Activated CD8-positive, alpha-beta memory T cell treated with anti-CD3 and anti-CD28 coated beads for 24 hours (primary cell): Measurements from ENCODE around the gene RPL9.
"Not testable (repeated sequence)": the region's sequence is repeated elsewhere in the genome, so short reads cannot be mapped to it uniquely, and the experiment has no call there.

ENCODE experiments used
- DNase-seq: peaks from one replicate; pipeline ENCODE4 v3.0.0-alpha.2; 2020

Gene RPL9

DNA sequence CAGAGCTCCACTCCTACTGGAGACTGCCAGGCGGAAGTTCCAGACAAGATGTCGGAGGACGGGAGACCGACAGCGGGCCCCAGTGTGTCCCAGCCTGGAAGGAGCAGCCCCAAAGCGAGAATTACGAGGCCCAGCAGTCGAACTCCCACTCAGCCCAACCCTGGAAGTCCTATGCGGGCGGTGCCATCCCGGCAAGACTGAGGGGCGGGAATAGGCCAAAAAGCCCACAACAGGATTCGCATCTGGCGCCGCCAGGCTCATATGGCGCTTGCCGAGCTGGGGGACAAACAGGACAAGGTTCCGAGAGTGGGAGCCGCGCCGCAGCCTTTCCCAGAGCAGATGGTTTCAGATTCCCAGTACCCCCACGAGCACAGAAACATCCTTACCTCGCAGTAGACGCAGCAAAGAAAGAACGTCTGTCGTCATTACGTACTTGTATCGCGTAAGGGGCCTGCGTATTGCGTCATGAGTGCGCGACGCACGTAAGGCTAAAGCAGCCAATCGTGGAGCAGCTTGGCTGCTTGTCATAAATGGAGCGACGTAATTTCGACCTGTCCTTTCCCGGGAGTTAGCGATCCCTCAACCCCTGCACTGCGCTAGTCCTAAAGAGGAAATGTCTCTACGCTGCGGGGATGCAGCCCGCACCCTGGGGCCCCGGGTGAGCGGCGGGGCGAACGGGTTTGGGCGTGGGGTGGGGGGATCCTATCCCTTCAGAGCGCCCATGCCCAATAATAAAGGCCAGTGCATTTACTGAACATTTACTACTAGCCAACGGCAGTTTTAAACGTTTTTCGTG, at the start of gene RPL9, which contains the start of gene LIAS:
RPL9 (minus strand) TSS at position 418 of the 796 bp plus-strand sequence. CDS start 483 bp downstream, outside the sequence.
LIAS (plus strand) TSS at position 552 of the 796 bp plus-strand sequence; CDS start at position 614, 62 bp downstream.
- DNase-seq: peak; percentile 96

GRCh38 chr4:39505581-39505980, 46.9 kb upstream of the RPL9 start:
- DNase-seq: no peak

DNA sequence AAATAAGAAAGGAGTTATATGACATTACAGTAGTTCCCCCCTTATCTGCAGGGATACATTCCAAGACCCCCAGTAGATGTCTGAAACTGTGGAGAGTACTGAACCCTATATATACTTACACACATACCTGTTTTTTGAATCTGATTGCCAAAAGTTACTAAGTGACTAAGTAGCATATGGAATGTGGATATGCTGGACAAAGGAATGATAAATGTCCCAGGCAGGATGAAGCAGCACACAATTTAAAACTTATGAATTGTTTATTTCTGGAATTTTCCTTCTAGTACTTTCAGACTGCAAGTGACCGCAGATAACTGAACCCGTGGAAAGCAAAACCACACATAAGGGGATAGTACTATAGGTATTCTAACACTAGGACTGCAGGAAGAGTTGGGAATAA, 45.8 kb upstream of the RPL9 start:
- DNase-seq: no peak

GRCh38 chr4:39502664-39503035, 43.9 kb upstream of the RPL9 start:
- not testable (repeated sequence) for DNase-seq

GRCh38 chr4:39502019-39502663, 43.4 kb upstream of the RPL9 start:
- DNase-seq: no peak

- no peak for DNase-seq
Measured at GRCh38 chr4:39498727-39499020, 40.0 kb upstream of the RPL9 start.

DNA sequence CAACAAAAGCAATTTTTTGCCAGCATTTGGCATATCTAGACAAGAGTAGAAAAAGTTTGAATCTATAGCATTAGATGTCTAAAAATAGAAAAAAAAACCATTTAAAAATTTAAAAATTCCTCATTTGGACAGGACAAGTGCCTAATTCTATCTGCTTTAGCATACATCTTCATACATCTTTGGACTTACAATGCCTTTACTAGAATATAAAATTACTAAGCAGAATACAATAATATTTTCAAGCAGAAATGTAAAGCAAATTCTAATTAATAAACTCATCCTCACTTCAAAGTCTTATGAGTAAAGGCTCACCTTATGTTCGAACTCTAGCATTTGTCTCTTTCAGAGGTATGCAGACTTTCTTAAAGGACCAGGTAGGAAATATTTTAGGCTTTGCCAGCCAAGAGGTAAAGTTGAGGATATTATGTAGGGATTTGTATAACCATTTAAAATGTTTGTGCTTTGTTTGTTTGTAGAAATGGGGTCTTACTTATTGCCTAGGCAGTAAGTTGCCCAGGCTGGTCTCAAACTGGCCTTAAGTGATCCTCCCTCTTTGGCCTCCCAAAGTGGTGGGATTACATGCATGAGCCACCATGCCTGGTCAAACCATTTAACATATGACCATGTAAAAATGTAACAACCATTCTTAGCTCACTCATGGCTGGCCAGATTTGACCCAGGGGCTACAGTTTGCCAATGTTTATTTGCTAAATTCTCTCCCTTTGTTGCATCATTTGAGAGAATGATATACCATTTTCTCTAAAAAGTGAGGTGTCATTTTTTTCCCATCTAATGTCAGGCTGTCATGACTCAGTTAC, 39.4 kb upstream of the RPL9 start:
- no peak for DNase-seq

DNA sequence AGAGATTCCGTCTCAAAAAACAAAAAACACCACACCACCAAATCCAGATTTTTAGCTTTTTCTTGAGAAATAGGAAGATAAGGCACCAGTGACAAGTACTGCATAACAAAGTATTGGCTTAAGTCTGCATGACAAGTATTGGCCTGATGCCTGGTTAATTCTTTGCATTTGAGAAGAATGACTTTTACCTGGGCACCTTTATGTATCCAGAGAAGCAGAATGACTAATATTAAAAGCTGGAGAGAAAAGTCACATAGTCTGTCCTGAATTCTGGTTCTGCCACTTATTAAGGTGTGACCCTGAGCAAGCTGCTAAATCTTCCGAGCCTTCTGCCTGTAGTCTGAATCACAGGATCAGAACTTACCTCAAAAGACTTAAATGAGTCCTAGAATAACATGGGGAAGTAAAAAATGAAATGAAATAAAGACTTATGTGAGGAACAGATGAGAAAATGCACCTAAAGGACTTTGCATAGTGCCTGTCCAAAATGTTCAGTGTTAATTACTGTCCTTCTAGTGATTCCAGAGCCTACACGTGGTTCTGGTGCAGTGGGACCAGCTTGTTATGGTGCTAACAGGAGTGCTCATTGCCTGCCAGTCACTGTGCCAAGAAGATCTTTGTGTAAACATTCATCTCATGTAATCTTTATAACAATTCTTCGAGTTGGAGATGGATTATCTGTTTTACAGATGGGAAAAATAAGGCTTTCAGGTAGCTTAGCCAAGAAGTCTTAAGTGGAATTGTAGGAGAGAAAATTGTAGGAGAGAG, 36.9 kb upstream of the RPL9 start:
- DNase-seq: no peak

DNA sequence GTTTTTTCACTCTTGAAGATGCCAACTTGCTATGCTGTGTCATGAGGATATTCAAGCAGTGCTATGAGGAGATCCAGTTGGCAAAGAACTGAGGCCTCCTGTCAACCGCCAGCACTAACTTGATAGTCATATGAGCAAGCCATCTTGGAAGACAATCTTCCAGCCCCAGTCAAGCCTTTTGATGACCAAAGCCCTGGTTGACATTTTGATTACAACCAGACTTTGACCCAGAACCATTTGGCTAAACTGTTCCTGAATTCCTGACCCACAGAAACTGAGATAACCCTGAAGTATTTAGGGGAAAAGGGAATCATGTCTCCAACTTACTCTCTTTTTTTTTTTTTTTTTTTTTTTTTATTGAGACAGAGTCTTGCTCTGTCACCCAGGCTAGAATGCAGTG, 35.6 kb upstream of the RPL9 start:
- DNase-seq: no peak

GRCh38 chr4:39490322-39490721, 31.6 kb upstream of the RPL9 start:
- no peak for DNase-seq

DNA sequence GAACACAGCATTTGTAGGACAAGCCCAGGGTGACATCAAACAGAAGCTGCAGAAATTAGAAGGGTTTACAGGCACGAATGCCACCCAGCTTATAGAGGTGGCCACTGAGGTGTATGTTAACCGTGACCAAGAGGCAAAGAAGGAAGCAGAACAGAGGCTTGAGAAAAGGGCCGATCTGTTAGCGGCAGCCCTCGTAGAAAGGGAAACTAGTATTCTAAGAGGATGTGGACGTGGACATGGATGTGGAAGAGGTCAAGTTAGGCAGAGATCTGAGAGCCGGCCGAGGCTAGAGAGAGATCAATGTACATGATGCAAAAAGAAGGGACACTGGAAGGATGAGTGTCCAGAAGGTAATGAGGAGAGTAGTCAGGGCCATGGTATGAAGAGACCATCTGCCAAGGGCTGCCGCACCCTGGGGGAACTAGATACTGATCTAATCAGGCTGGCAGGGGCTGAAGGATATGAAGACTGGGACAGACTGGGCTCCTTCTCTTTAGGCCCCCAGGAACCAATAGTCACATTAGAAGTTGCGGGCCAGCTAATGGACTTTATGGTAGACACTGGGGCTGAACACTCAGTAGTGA, 27.6 kb upstream of the RPL9 start:
- no peak for DNase-seq

DNA sequence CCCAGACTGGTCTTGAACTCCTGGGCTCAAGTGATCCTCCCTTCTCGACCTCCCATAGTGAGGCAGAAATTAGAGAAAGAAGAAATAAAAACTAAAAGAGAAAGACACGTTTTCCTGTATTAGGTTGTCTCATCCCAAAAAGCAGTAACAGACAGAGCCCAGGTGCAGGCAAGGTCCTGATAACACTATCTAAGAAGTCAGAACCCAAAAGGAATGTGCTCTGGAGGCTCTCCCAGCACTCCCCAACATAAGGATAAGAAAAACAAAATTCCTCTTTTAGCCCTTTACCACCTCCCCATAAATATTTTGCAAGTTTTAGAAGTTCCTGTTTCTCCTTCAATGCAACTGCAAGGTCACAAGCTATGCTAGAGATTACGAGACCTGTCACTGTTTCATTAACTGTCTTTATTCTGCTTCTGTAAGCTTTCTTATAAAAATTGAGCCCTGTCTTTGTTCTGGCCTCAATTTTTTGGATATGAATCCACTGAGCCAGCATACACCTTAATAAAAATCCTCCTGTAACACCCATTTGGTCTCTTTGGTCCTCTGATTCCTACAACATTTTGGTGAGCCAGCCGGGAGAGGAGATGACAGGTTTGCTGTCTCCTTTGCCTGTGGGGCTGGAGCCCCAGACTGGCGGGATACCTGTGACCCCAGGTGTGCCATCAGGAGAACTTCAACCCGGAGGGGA, 26.0 kb upstream of the RPL9 start:
- no peak for DNase-seq

GRCh38 chr4:39480902-39481695, 22.4 kb upstream of the RPL9 start:
- no peak for DNase-seq

DNA sequence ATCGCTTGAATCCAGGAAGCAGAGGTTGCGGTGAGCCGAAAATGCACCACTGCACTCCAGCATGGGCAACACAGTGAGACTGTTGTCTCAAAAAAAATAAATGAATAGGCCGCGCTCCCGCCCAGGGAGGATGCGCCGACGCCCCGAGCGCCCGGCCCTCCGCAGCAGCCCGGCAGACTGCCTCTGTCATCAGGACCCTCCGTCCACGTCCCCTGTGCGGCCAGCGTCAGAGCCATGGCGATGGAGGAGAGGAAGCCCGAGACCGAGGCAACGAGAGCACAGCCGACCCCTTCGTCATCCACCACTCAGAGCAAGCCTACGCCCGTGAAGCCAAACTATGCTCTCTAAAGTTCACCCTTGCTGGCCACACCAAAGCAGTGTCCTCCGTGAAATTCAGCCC, 21.5 kb upstream of the RPL9 start:
- DNase-seq: no peak

- DNase-seq: no peak
Measured at GRCh38 chr4:39476187-39476895, 17.6 kb upstream of the RPL9 start.

DNA sequence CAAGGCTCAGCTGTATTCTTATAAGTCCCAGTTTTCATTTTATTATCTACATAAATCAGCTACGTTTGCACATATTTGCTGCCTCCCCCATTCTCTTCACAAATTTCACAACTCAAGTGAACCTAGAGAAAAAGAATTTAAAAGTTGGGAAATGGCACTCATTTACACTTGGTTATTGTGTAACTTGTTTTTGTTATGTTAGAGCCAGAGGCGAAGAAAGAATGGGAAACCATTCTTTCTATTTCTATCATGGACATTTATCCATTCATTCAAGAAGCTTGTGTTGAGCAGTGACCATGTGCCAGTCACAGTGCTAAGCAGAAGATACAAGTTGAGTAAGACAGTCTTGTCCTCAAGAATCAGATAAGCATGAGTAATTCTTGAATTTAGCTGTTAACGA, 13.7 kb upstream of the RPL9 start:
- no peak for DNase-seq

- DNase-seq: no peak
Measured at GRCh38 chr4:39470402-39470801, 11.7 kb upstream of the RPL9 start.

DNA sequence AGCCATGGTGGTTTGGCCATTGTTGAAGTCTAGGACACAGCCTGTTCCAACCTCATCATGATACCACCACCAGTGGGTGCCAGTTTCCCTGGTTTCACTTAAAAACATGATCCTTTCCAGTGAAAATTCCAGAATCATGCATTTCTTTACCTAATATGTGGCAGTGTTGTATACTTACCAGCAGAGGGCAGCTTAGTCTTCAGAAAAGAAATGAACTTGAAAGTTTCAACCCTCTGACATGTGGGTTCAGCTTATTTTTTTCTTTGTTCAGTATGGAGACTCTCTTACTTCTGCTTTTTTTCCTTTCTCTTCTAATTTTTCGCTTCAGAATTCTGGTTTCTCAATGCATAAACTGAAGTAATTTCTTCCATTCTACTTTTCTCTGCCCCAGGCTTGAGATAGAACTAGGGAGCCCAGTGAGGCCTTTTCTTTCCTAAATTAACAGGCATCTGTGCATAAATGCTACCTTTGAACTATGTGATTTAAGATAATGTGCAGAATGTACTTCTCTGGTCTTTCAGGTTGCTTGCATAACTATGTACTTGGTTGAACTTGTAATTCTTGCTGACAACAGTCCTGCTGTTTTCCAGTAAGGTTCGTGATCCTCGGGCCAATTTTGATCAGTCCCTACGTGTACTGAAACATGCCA, 10.8 kb upstream of the RPL9 start:
- DNase-seq: no peak

- DNase-seq: no peak
Measured at GRCh38 chr4:39467464-39467863, 8.7 kb upstream of the RPL9 start.

DNA sequence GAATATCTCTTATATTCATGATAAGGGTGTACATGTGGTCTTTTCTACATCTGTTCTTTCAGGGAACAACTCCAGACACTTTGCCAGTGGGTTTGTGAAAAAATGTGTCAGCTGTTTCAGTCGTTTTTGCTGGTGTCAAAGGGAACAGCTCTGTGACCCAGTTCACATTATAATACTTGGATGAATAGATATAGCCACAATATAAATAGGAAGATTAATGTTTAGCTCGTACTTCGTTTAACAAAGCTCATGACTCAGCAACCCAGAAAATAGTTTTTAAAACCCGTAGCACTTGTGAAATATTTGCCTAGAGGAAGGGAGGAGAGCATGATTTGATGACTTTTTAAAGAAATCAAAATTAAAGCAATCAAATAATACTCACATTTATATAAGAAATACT, 8.0 kb upstream of the RPL9 start:
- DNase-seq: no peak
